Stimulated activated CD8-positive, alpha-beta memory T cell treated with anti-CD3 and anti-CD28 coated beads, Interleukin-15, amount 100 ng/mL, for 1 hour (primary cell): ENCODE data around the gene SLC22A31.
"Not testable (repeated sequence)": the region's sequence is repeated elsewhere in the genome, so short reads cannot be mapped to it uniquely, and the experiment has no call there.

Experiments
- DNase-seq: peaks from one replicate; pipeline ENCODE4 v3.0.0-alpha.2; 2020; ENCODE audit warnings: low read depth

Gene SLC22A31

DNA sequence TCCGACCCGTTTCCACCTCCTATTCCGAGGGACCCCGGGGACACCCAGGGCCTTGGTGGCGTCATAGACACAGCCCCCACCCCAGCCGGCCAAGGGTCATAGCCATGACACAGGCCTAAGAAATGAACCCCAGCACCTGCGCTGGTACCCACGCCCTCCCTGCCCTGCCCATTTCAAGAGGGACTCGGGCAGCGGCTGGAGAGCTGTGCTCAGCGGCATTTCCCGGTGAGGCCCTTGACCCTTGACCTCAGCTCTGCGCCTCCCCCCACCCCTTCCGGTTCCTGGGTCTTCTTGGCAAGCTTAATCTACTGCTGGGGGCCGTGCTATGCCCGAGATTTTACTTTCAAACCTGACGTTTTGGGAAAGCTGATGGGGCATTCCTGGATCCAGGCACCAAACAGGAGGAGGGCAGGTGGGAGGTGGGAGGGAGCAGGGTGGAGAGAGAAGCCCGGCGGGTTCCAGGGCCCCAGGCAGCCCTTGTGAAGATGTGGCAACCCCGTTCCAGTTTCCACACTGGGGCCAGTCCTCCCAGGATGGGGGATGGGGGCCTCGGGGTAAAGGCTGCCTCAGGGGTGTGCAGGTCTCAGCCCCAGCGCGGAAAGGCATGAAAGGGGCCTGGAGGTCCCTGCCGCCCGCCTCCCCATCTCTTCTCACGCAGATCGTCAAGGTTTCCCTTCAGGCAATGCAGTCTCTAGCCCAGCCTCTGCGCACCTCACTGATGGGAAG is at the start of gene SLC22A31:
SLC22A31 (minus strand) TSS at position 414 of the 726 bp plus-strand sequence; CDS start at position 378, 36 bp downstream.
- DNase-seq, result no peak

DNA sequence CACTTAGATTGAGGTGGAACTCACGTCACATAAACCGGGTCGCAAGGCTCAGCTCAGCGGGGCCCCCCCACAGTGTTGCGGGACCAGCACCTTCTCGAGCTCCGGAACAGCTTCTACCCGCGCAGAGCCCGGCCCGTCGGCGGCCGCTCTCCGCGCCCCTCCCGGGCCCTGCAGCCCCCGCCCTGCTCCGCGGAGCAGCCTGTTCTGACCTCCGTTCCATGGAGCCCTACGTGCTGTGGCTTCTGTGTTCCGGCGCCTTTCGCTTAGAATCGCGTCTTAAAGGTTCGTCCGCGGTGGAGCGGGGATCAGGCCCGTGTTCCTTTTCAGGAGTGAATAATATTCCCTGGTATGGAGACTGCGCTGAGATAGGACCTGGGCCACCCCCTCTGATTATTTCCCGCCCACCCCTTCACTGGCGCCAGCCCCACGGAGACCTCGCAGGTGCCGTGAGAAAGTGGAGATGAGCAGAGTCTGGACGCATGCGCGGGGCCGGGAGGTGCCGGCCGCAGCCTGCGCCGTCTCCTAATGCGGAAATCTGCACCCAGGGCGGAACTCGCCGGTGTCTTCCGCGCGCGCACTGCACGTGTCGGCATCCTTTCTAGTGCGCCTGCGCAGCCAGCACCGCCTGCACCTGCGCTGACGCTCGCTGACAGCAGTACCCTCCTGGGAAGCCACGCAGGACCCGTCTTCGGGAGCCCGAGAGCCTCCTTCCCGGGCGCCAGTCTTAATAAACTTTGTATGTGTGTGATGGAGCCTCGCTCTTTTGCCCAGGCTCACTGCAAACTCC is 48.1 kb upstream of the SLC22A31 start:
- DNase-seq, result no peak

DNA sequence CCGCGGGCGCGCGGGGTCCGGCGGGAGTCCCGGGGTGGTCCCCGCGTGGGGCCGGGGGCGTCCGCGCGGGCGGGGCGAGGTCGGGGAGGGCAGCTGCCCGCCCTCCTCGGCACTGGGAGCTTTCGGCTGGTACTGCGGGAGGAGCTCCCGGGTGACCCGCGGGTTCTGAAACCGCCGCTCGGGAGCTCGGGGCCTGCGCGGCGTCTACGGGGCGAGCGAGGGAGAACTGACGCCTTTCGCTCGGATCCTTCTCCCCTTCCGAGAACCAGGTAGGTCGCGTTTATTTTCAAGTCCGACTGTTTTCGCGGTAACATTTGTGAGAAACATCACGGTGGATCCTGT is 47.4 kb upstream of the SLC22A31 start:
- not testable (repeated sequence) for DNase-seq

DNA sequence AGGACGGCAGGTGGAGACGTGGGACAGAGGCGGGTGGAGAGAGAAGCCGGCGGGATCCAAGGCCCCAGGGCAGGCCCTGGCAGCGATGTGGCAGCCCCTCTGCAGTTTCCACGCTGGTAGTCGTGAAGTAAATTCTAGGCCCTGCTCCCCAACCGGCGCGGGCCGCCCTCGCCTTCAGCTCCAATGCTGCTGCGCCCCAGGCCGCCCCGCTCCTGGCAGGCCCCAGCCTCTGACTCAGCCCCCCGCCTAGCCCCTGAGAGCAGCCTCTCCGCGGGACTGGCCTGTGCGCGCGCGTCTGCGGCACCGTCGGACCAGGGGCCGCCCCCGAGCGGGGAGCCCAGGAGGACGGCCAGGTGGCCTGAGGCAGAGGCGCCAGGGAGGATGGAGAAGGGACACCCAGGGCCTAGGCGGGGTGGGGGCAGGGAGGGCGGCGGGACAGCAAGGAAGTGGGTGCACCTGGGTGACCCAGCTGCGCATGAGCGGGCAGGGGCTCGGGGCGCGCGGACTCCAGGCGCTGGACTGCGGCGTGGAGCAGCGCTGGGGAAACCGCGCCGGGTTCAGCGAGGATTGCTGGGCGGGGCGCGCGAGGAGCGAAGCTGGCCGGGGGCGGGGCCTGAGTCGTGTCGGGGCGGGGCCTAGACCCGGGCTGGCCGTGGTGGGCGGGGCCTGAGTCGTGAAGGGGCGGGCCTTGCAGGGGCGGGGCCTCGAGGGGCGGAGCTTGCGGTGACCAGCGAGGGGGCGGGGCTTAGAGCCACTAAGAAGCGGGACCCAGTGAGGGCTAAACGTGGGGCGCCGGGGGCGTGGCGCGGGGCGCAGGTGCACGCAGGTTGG is 46.8 kb upstream of the SLC22A31 start:
- peak; percentile 99 for DNase-seq

DNA sequence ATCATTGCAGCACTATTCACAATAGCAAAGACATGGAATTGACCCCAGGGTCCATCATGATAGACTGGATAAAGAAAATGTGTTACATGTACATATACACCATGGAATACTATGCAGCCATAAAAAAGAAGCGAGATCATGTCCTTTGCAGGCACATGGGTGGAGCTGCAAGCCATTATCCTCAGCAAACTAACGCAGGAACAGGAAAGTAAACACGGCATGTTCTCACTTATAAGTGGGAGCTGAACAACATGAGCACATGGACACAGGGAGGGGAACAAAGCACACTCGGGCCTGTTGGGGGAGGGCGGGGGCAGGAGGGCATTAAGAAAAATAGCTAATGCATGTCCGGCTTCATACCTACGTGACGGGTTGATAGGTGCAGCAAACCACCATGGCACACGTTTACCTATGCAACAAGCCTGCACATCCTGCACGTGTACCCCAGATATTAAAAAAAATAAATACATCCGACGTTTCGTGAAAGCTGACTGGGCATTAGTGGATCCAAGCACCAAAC is 46.1 kb upstream of the SLC22A31 start:
- no peak for DNase-seq

DNA sequence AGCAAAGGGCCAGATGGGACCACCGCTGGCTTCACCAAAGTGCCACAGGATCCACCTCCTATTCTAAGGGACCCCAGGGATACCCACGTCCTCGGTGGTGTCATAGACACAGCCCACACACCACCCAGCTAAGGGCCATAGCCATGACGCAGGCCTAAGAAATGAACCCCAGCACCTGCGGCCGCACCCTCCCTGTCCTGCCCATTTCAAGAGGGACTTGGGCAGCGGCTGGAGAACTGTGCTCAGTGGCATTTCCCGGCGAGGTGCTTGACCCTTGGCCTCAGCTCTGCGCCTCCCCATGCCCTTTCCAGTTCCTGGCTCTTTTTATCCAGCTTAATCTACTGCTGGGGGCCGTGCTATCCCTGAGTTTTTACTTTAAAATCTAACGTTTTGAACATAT is 44.4 kb upstream of the SLC22A31 start:
- DNase-seq, result no peak

DNA sequence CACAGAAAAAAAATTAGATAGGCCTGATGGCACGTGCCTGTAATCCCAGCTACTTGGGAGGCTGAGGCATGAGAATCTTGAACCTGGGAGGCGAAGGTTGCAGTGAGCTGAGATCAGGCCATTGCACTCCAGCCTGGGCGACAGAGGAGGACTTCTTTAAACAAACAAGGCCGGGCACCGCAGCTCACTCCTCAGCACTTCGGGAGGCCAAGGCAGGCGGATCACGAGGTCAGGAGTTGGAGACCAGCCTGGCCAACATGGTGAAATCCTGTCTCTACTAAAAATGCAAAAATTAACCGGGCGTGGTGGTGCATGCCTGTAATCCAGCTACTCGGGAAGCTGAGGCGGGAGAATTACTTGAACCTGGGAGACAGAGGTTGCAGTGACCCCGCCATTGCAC is 43.9 kb upstream of the SLC22A31 start:
- not testable (repeated sequence) for DNase-seq

DNA sequence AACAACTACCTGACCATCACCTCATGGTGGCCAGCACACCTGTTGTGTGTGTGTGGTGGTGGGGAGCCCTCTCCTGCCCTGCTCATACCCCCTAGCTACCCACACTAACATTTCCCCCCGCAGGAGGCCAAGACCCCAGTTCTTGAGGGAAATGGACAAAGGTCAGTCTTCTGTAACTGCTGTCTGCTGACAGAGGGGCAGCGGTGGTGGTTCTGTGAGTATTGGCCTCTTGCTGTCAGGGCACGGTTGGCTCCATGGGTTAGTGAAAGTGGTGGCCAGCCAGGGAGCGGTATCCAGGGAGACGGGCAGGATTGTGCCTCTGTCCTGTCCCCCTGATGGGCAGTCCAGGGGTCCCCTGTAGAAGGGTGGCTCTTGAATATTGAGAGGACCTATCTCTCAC is 43.3 kb upstream of the SLC22A31 start:
- DNase-seq, result no peak

DNA sequence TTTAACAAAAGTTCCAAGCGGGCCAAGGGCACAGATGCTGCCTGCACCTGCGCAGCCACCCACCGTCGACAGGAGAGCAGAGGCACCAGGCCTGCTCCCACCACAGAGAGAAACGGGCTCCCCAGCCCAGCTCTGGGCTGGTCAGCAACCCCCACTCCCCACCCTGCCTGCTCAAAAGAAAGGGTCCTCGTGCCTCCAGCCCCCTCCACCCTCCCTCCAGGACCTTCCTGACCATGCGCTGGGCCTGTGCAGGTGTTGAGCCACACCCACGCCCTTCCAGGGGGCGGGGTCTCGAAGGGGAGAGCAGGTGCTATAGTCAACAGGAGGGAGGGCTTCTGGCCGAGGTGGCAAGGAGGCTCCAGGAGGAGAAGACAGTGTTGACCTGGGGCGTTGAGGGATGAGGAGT is 42.5 kb upstream of the SLC22A31 start:
- DNase-seq, result no peak

DNA sequence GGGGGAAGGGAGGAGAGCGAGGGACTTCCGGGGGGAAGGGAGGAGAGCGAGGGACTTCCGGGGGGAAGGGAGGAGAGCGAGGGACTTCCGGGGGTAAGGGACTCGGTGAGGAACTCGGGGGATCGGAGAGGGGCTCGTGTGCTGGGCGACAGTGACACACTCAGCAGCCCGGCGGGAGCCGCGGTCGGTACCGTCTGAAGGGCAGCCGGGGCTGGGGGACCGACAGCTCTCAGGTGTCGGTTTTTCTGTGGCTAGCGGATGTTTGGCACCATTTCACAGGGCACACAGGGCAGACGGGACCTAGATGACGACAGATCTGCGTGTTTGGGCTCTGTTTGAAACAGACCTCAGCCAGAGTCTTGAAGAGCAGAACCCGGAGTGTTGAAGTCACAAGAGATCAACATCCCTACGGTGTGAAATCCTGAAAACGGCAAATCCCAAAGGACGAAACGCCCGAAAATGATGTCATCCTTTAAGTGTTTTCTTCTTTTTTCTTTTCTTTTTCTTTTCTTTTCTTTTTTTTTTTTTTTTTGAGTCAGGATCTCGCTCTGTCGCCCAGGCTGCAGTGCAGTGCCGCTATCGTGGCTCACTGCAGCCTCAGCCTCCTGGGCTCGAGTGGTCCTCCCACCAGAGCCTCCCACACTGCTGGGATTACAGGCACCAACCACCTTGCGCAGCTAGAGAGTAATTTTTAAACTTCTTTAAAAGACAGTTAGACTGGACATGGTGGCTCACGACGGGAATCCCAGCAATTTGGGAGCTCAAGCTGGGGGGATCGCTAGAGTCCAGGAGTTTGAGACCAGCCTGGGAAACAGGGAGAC is 41.1 kb upstream of the SLC22A31 start:
- DNase-seq, result peak; percentile 39

DNA sequence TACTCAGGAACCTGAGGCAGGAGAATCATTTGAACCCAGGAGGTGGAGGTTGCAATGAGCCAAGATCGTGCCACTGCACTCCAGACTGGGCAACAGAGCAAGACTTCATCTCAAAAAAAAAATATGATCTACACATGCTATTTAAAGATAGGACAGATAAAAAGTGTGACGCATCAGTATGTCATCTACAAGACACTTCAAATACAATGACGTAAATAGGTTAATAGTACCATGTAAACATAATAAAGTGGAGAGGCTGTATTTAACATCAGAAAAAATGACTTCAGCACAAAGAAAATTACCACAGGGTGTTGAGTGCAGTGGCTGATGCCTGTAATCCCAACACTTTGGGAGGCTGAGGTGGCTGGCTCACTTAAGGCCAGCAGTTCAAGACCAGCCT is 37.4 kb upstream of the SLC22A31 start:
- no peak for DNase-seq

DNA sequence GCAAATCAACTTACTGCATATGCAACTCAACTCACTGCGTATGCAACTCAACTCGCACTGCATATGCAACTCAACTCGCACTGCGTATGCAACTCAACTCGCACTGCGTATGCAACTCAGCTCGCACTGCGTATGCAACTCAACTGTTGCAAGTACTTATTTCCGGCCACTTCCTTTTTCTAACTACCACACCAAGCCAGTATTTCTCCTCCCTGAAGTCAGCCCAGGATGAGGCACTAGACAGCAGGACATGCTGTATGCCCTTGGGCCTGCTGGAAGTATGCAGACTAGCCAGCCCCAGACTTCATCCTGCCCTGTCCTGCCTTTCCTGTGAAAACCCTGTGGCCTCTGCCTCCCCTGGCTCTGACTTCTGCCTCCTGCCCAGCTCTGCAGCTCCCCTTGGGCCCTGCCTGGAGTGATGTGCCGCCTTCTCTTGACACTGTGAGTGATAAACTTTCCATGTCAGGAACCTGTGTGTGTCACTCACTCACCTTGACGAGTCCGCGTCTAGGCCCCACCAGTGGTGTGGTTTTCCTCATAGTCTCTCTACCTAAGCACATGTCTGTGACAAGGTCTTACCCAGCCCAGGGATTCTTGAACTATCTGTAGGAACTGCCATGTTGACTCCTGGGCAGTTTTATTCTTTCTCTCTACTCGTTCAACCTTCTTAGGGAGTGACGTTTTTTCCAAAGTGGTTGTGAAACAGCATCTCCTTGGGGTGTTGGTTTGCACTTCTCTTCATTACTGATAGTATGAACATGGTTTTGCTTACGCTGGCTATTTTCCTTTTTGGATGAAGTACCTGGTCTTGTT is 33.5 kb upstream of the SLC22A31 start:
- no peak for DNase-seq

DNA sequence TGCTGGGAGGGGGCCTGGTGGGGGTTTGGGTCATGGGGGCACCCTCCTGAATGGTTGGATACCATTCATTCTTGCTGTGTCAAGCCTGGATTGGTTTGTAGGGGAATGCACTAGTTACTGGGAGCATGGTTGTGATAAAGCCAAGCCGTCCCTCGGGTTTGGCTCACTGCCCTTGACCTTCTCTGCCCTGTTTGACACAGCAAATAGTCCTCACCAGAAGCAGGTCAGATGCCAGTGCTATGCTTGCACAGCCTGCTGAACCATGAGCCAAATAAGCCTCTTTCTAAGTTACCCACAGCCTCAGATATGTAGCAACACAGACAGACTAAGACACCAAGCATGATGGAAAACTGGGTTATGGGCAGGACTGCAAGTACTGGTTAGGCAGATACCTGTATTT is 31.8 kb upstream of the SLC22A31 start:
- no peak for DNase-seq

DNA sequence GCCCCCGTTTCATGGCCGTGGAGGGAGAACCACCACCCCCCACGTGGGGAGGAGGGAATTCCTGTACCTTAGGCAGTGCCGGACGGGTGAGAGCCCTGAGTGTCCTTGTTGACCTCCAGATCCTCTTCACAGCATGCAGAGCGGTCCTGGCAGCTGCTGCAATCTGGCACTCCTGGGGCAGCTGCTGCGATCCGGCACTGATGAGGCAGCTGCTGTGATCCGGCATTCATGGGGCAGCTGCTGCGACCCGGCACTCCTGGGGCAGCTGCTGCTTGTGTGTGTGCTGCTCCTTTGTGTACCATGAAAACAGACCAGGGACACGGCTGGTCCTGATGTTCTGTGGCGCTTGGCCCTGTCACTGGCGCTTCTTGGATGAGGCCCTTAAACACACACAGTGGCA is 29.9 kb upstream of the SLC22A31 start:
- DNase-seq, result no peak

DNA sequence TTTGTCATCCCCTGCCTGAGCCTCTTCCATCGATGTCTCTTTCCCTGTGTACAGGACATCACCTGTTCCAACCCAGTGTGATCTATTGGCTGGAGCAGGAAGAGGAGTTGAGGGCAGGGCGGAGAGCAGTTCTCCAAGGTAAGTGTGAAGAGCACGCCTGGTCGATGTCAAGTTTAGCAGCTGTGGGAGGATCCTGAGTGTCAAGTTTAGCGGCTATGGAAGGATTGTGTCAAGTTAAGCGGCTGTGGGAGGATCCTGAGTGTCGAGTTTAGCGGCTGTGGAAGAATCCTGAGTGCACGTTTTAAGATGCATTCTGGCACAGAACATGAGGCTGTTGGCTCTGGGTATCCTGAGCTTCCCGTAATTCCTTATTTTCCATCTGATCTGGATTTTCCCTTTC is 24.3 kb upstream of the SLC22A31 start:
- DNase-seq, result no peak

DNA sequence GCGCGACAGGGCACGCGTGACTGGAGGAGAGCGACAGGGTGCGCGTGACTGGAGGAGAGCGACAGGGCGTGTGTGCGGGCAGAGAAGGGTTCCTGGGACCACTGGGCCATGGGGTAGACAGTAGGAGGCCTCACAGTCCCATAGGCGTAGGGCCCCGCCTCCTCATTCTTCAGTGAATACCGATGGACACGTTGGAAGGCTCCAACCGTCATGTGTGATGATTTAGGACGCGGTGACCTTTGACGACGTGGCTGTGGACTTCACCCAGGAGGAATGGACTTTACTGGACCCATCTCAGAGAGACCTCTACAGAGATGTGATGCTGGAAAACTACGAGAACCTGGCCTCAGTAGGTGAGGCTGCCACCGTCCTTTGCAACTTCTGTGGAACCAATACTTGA is 22.6 kb upstream of the SLC22A31 start:
- DNase-seq, result no peak

DNA sequence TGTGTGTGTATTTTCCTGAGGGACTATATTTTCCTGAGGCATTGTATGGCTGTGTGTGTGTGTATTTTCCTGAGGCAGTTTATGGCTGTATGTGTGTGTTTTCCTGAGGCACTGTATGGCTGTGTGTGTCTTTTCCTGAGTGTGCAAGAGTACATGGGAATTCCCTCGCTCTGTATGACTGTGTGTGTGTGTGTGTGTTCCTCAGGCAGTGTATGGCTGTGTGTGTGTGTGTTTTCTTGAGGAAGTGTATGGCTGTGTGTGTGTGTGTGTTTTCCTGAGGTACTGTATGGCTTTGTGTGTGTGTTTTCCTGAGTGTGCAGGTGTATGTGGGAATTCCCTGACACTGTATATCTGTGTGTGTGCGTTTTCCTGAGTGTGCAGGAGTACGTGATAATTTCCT is 21.3 kb upstream of the SLC22A31 start:
- DNase-seq, result no peak

DNA sequence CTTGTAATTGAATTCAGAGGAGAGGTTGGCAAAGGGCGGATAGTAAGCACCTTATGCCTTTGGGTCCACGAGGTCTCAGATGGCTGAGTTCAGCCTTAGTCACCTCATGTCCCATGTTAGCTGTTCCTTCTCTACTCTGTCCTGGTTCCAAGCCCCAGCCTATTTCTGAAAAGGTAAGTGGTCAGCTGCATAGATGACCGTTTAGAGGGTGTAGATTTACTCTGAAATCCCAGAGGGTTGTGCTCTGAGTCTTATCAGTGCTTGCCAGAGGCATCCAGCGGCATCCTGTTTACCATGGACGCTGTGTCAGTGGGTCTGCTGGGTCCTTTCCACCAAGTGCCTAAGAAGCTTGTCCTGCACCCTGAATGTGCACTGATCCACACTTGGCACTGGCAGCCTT is 19.0 kb upstream of the SLC22A31 start:
- no peak for DNase-seq

DNA sequence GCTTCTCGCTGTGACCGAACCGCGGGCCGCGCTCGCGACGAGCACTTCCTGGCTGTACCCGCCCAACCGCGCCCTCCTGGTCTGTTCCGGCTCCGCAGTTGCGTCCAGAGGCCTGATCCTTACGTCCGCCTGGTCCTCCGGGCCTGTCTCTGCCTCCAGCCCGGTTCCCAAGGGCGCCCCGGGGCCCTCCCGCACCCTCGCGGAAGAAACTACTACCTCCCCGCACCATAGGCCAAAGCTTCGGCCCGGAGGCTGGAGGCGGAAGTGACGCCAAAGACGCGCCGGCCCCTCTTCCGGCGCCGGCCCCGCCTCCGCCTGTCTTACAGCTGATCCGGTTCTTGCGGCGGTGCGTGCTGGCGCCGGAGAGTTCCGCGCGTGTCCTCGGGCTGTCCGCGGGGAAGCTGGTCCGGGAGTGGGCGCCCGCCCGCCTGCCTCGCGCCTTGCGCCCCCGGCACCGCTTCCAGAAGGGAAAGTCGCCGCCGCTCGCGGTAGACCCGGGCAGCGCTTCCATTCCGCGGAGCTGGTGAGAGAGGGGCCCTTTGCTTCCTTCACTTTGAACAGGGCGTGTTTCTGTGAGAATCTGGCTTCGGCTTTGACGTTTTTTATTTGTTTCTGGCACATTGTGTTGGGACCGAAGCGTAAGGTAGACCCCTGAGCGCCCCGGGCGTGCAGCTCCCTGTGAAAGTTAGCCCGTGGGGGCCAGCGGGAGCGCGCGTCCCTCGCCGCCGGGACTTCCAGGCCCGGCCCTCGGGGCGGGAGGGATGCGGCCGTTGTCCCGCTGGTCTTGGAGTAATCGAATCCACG is 17.3 kb upstream of the SLC22A31 start, which contains the start of gene ZNF778:
ZNF778 (plus strand) TSS at position 316 of the 804 bp plus-strand sequence. CDS start 3,425 bp downstream, outside the sequence.
- peak; percentile 55 for DNase-seq

DNA sequence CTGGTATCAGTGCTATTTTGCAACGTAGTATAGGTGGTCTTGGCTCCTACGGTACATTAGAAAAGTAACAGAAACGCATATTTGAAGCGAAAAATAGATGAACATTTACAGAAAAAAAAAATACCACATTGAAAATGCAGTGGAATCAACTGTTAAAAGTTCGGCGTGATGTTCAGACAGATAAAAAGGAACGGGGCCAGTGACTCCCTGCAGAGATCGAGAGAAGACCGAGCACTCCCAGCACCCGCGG is 16.7 kb upstream of the SLC22A31 start:
- DNase-seq, result no peak
